Dermis lymphatic vessel endothelial cell (primary cell): ENCODE results near the gene MALRD1. TPM values are rescaled to one million over a fixed set of nuclear protein-coding genes. Genes with fewer than 3 reads are reported as not detected.

Experiments used
- total RNA-seq: library from RNA; depleted of rRNA; stranded (reverse); fragments of >200 nt; gene quantifications from 2 replicates; pipeline ENCODE4 v1.2.1, GENCODE V29; 2014

Gene MALRD1
- total RNA-seq, result not detected in 2 replicates

GRCh38 chr10:19048489-19048888 lies at the start of gene MALRD1:
Gene MALRD1, plus strand, starts transcription at chr10:19048801. Its CDS starts 138 bp downstream, at chr10:19048939.

